DOHH2 (cell line): ENCODE results near the gene TTC39B.

Source experiments
- H3F3A ChIP-seq: fragments of 200-600 bp; sonication (generic), shearing (Covaris generic); 2 replicates; pipeline ENCODE4 v1.6.0; 2016; ENCODE audit warnings: antibody characterized with exemption, mild to moderate bottlenecking; ENCODE audit not compliant: control insufficient read depth, insufficient read depth
- H3K27ac ChIP-seq: fragments of 200-600 bp; sonication (generic); 2 replicates; pipeline ENCODE4 v1.5.1; 2014; ENCODE audit warnings: low read depth, mild to moderate bottlenecking, low read length, moderate library complexity
- H3K27me3 ChIP-seq: fragments of 200-600 bp; sonication (generic); 2 replicates; pipeline ENCODE4 v1.6.1; 2014; ENCODE audit warnings: mild to moderate bottlenecking, low read length, mixed read lengths; ENCODE audit not compliant: control insufficient read depth
- H3K36me3 ChIP-seq: fragments of 200-600 bp; sonication (generic); 2 replicates; pipeline ENCODE4 v1.6.1; 2014; ENCODE audit warnings: mild to moderate bottlenecking, low read length, moderate library complexity, mixed read lengths; ENCODE audit not compliant: control insufficient read depth
- H3K4me1 ChIP-seq: fragments of 200-600 bp; sonication (generic); 2 replicates; pipeline ENCODE4 v1.6.1; 2014; ENCODE audit warnings: mild to moderate bottlenecking, low read length, mixed read lengths; ENCODE audit not compliant: control insufficient read depth
- H3K4me2 ChIP-seq: fragments of 200-600 bp; sonication (generic); 2 replicates; pipeline ENCODE4 v1.6.0; 2014; ENCODE audit warnings: mild to moderate bottlenecking, low read length, moderate library complexity
- H3K4me3 ChIP-seq: fragments of 200-600 bp; sonication (generic); 2 replicates; pipeline ENCODE4 v1.5.1; 2014; ENCODE audit warnings: mild to moderate bottlenecking, low read length, mixed read lengths
- H3K79me2 ChIP-seq: fragments of 200-600 bp; sonication (generic); 2 replicates; pipeline ENCODE4 v1.6.1; 2014; ENCODE audit warnings: mild to moderate bottlenecking, low read length, mixed read lengths; ENCODE audit not compliant: control insufficient read depth
- H3K9me2 ChIP-seq: fragments of 200-600 bp; sonication (generic); replicated peaks from 2 replicates; pipeline ENCODE4 v1.6.1; 2014; ENCODE audit warnings: mild to moderate bottlenecking, low read length, mixed read lengths; ENCODE audit not compliant: control insufficient read depth
- H3K9me3 ChIP-seq: fragments of 200-600 bp; sonication (generic); 2 replicates; pipeline ENCODE4 v1.6.1; 2014; ENCODE audit warnings: antibody characterized with exemption, low read length, mixed read lengths; ENCODE audit not compliant: control insufficient read depth, insufficient read depth
- H4K20me1 ChIP-seq: fragments of 200-600 bp; sonication (generic); 2 replicates; pipeline ENCODE4 v1.6.0; 2014; ENCODE audit warnings: low read depth, mild to moderate bottlenecking, antibody characterized with exemption, low read length, moderate library complexity; ENCODE audit not compliant: control insufficient read depth, insufficient read depth
- EZH2phosphoT487 ChIP-seq: fragments of 200-600 bp; sonication (generic); IDR thresholded peaks from 2 replicates; pipeline ENCODE4 v1.6.1; 2017; ENCODE audit warnings: borderline replicate concordance, mild to moderate bottlenecking, antibody characterized with exemption, low read length, moderate library complexity, mixed read lengths
- TF ChIP-seq, protein P1 (sequence below): fragments of 200-600 bp; sonication (generic); IDR thresholded peaks from one replicate; pipeline ENCODE4 v1.5.1; 2014; ENCODE audit warnings: antibody characterized with exemption, mild to moderate bottlenecking, low read depth, low read length; ENCODE audit not compliant: poor library complexity, severe bottlenecking

The TTC39B gene

DNA sequence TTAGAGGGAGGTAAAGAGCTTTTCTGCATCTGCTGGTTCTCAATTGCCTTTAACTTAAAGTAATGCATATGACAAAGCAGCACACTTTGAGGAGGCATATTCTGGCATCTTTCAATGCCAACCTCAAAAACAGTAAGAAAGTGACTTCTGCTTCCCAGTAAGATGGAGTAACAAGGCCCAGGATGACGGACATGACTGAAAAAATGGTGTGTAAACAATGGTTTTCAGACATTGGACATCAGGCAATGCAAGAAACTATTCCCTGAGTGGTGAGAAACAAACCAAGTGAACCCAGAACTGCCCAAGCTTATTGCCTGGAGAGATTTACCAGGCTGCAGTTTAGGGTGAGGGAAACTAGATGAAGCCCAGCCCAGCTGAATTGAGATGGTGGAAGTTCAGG lies 39.8 kb upstream of the TTC39B start:
- Histone ChIP-seq H3K36me3 (no peaks in the 10 kb centered on the region), H3K4me1 (no peaks in the 10 kb centered on the region), H3K4me2 (no peak overlapping the region), H3K79me2 (no peaks in the 10 kb centered on the region), H3K9me3 (no peaks in the 10 kb centered on the region), H3K27me3 (no peaks in the 10 kb centered on the region), H3K27ac (no peak overlapping the region), H3K4me3 (no peak overlapping the region), H4K20me1 (no peaks in the 10 kb centered on the region), H3K9me2 (no peaks in the 10 kb centered on the region), H3F3A (no peaks in the 10 kb centered on the region)
- TF ChIP-seq EZH2phosphoT487: no peak
- TF ChIP-seq, protein P1, sequence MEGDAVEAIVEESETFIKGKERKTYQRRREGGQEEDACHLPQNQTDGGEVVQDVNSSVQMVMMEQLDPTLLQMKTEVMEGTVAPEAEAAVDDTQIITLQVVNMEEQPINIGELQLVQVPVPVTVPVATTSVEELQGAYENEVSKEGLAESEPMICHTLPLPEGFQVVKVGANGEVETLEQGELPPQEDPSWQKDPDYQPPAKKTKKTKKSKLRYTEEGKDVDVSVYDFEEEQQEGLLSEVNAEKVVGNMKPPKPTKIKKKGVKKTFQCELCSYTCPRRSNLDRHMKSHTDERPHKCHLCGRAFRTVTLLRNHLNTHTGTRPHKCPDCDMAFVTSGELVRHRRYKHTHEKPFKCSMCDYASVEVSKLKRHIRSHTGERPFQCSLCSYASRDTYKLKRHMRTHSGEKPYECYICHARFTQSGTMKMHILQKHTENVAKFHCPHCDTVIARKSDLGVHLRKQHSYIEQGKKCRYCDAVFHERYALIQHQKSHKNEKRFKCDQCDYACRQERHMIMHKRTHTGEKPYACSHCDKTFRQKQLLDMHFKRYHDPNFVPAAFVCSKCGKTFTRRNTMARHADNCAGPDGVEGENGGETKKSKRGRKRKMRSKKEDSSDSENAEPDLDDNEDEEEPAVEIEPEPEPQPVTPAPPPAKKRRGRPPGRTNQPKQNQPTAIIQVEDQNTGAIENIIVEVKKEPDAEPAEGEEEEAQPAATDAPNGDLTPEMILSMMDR: no peak

DNA sequence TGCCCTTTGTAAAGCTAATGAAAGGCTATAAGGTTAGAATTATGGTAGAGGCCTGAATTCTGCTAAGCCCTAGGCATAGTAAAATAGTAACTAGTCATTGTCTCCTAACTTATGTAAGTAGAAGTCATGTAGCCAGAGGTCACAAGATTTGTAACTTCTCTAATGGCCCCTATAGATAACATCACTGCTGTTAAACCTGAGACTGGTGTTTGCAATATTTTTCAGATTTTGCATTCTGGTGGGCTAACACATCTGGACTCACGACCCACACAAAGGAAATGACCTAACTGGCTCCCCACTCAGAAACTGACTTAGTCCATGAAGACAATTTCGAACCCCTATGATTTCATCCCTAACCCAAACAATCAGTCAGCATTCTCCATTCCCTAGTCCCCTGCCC lies 37.2 kb upstream of the TTC39B start:
- no peak for TF ChIP-seq EZH2phosphoT487
- TF ChIP-seq, protein P1: no peak

DNA sequence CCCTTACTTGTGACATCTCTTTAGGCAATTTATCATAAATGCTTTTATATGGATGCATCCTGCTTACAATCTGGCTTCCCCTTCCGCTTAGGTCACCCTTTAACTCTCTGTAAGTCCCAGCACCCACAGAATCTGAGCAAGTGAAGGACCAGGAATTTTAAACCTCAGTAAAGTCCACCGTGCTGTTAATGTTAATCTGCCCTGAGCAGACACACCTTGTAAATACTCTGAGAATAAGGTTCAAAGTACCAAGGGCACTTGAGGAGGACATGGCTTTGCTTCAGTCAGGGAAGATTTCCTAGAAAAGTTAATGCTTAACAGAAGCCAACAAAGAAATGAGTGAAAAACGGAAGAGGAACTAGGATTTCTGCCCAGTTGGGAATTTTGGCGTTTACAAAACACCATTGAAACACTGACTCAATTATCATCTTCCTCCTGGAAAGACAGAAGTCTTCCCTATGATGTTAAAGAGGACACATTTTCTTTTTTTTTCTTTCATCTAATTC lies 26.4 kb upstream of the TTC39B start:
- Histone ChIP-seq H4K20me1 (no peaks in the 10 kb centered on the region), H3K4me2 (no peak overlapping the region), H3F3A (no peaks in the 10 kb centered on the region), H3K27ac (no peak overlapping the region), H3K27me3 (peaks cover 3% of the 10 kb centered on the region; the same call in 1 of the 2 replicates), H3K9me2 (no peaks in the 10 kb centered on the region), H3K4me1 (no peaks in the 10 kb centered on the region), H3K4me3 (no peak overlapping the region), H3K79me2 (no peaks in the 10 kb centered on the region), H3K9me3 (no peaks in the 10 kb centered on the region), H3K36me3 (no peaks in the 10 kb centered on the region)
- TF ChIP-seq, protein P1: no peak
- no peak for TF ChIP-seq EZH2phosphoT487

More for the DNA sequence above, 37.2 kb upstream of the TTC39B start:
- Histone ChIP-seq H3K27me3 (no peaks in the 10 kb centered on the region), H3K79me2 (no peaks in the 10 kb centered on the region), H3K4me2 (no peak overlapping the region), H3K36me3 (no peaks in the 10 kb centered on the region), H3K4me3 (no peak overlapping the region), H3K4me1 (no peaks in the 10 kb centered on the region), H3F3A (no peaks in the 10 kb centered on the region), H3K27ac (no peak overlapping the region), H3K9me2 (no peaks in the 10 kb centered on the region), H3K9me3 (no peaks in the 10 kb centered on the region), H4K20me1 (no peaks in the 10 kb centered on the region)

DNA sequence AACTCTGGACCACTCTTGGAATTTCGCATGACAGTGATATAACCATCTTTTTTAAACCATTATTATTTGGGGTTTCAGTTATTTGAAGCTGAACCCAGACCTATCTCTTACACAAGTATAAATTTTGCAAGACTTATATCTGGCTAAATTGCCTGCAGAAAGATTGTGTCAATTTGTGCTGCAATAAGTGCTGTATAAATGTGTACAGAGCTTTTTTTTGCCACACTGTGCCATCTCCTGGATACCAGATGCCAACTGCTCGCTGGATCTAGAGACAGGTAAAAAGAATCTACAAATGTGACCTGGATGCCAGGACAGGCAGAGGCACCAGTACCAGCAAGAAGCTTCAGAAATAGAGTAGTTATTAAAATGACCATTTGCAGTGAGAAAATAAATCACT lies 25.9 kb upstream of the TTC39B start:
- Histone ChIP-seq H3K79me2 (no peaks in the 10 kb centered on the region), H3F3A (no peaks in the 10 kb centered on the region), H4K20me1 (no peaks in the 10 kb centered on the region), H3K9me2 (no peaks in the 10 kb centered on the region), H3K9me3 (no peaks in the 10 kb centered on the region), H3K27ac (no peak overlapping the region), H3K36me3 (no peaks in the 10 kb centered on the region), H3K4me1 (no peaks in the 10 kb centered on the region), H3K27me3 (peaks cover 3% of the 10 kb centered on the region; the same call in 1 of the 2 replicates), H3K4me2 (no peak overlapping the region), H3K4me3 (no peak overlapping the region)
- TF ChIP-seq EZH2phosphoT487: no peak
- TF ChIP-seq, protein P1: no peak
